Stimulated activated naive CD8-positive, alpha-beta T cell treated with anti-CD3 and anti-CD28 coated beads, Interleukin-15, Interleukin-2, amounts not matched to agents 100 ng/mL and 50 ng/mL, for 24 hours (primary cell): ENCODE data around the gene UBXN6.

Source experiments
- H3K27ac Mint-ChIP-seq: one replicate; pipeline ENCODE4 v1.8.0; 2021; ENCODE audit warnings: mild to moderate bottlenecking, mixed read lengths
- H3K27me3 Mint-ChIP-seq: one replicate; pipeline ENCODE4 v1.8.0; 2021; ENCODE audit warnings: mixed read lengths
- H3K36me3 Mint-ChIP-seq: one replicate; pipeline ENCODE4 v1.8.0; 2021; ENCODE audit warnings: low read depth, mixed read lengths
- H3K4me1 Mint-ChIP-seq: one replicate; pipeline ENCODE4 v1.8.0; 2021; ENCODE audit warnings: low read depth, mixed read lengths
- H3K4me3 Mint-ChIP-seq: one replicate; pipeline ENCODE4 v1.8.0; 2021; ENCODE audit warnings: mild to moderate bottlenecking, mixed read lengths
- H3K9me3 Mint-ChIP-seq: one replicate; pipeline ENCODE4 v1.8.0; 2021; ENCODE audit warnings: mixed read lengths

The UBXN6 gene

GRCh38 chr19:4477034-4477801 is 19.6 kb upstream of the UBXN6 start:
- H3K9me3 Mint-ChIP-seq = no peaks in the 10 kb centered on the region
- no peak overlapping the region for H3K27ac Mint-ChIP-seq
- peaks cover 5% of the 10 kb centered on the region for H3K36me3 Mint-ChIP-seq
- H3K4me1 Mint-ChIP-seq = peaks cover 16% of the 10 kb centered on the region
- H3K4me3 Mint-ChIP-seq = no peak overlapping the region
- no peaks in the 10 kb centered on the region for H3K27me3 Mint-ChIP-seq

GRCh38 chr19:4474514-4475022 is 17.0 kb upstream of the UBXN6 start:
- Mint-ChIP-seq H3K4me3 (peak overlapping the region; percentile 81), H3K27ac (peak overlapping the region; percentile 26), H3K9me3 (no peaks in the 10 kb centered on the region), H3K4me1 (peaks cover 22% of the 10 kb centered on the region), H3K36me3 (peaks cover 5% of the 10 kb centered on the region), H3K27me3 (no peaks in the 10 kb centered on the region)

- Mint-ChIP-seq H3K4me1 (peaks cover 24% of the 10 kb centered on the region), H3K27ac (peak overlapping the region; percentile 45), H3K27me3 (no peaks in the 10 kb centered on the region), H3K4me3 (peak overlapping the region; percentile 81), H3K36me3 (peaks cover 5% of the 10 kb centered on the region), H3K9me3 (no peaks in the 10 kb centered on the region)
Observed at GRCh38 chr19:4473763-4474513, 16.3 kb upstream of the UBXN6 start.

GRCh38 chr19:4473011-4473762 is 15.6 kb upstream of the UBXN6 start:
- H3K4me1 Mint-ChIP-seq = peaks cover 24% of the 10 kb centered on the region
- H3K27me3 Mint-ChIP-seq = no peaks in the 10 kb centered on the region
- H3K36me3 Mint-ChIP-seq = peaks cover 5% of the 10 kb centered on the region
- no peaks in the 10 kb centered on the region for H3K9me3 Mint-ChIP-seq
- peak overlapping the region; percentile 45 for H3K27ac Mint-ChIP-seq
- H3K4me3 Mint-ChIP-seq = peak overlapping the region; percentile 81

- H3K36me3 Mint-ChIP-seq = peaks cover 5% of the 10 kb centered on the region
- H3K4me3 Mint-ChIP-seq = peak within 1 kb of the TSS; percentile 81
- H3K9me3 Mint-ChIP-seq = no peaks in the 10 kb centered on the region
- H3K27me3 Mint-ChIP-seq = no peaks in the 10 kb centered on the region
- peaks cover 24% of the 10 kb centered on the region for H3K4me1 Mint-ChIP-seq
- no peak within 1 kb of the TSS for H3K27ac Mint-ChIP-seq
Observed at GRCh38 chr19:4472174-4472974, 14.8 kb upstream of the UBXN6 start, which contains the start of gene HDGFL2. HDGFL2 (plus strand) TSS chr19:4472297; CDS start chr19:4472351, 54 bp downstream.

- H3K9me3 Mint-ChIP-seq = no peaks in the 10 kb centered on the region
- no peak overlapping the region for H3K27ac Mint-ChIP-seq
- peaks cover 3% of the 10 kb centered on the region for H3K36me3 Mint-ChIP-seq
- H3K4me1 Mint-ChIP-seq = peaks cover 24% of the 10 kb centered on the region
- H3K4me3 Mint-ChIP-seq = no peak overlapping the region
- no peaks in the 10 kb centered on the region for H3K27me3 Mint-ChIP-seq
Observed at GRCh38 chr19:4471403-4472173, 14.0 kb upstream of the UBXN6 start.

GRCh38 chr19:4467835-4468234 is 10.2 kb upstream of the UBXN6 start:
- Mint-ChIP-seq H3K4me3 (no peak overlapping the region), H3K27me3 (no peaks in the 10 kb centered on the region), H3K36me3 (no peaks in the 10 kb centered on the region), H3K4me1 (peaks cover 8% of the 10 kb centered on the region), H3K9me3 (no peaks in the 10 kb centered on the region), H3K27ac (no peak overlapping the region)

- Mint-ChIP-seq H3K4me3 (no peak overlapping the region), H3K36me3 (no peaks in the 10 kb centered on the region), H3K4me1 (peaks cover 3% of the 10 kb centered on the region), H3K27ac (no peak overlapping the region), H3K9me3 (no peaks in the 10 kb centered on the region), H3K27me3 (no peaks in the 10 kb centered on the region)
Observed at GRCh38 chr19:4464815-4465581, 7.4 kb upstream of the UBXN6 start.

- Mint-ChIP-seq H3K36me3 (no peaks in the 10 kb centered on the region), H3K4me3 (peak overlapping the region; percentile 89), H3K9me3 (no peaks in the 10 kb centered on the region)
Observed at GRCh38 chr19:4456843-4457653, 546 bp downstream of the UBXN6 start.

GRCh38 chr19:4456476-4456842 is 1.1 kb downstream of the UBXN6 start:
- no peaks in the 10 kb centered on the region for H3K36me3 Mint-ChIP-seq
- H3K9me3 Mint-ChIP-seq = no peaks in the 10 kb centered on the region
- peak overlapping the region; percentile 92 for H3K27ac Mint-ChIP-seq
- no peaks in the 10 kb centered on the region for H3K27me3 Mint-ChIP-seq
- H3K4me1 Mint-ChIP-seq = peaks cover 12% of the 10 kb centered on the region
- H3K4me3 Mint-ChIP-seq = peak overlapping the region; percentile 89

More at GRCh38 chr19:4456843-4457653, 546 bp downstream of the UBXN6 start:
- Mint-ChIP-seq H3K27me3 (no peaks in the 10 kb centered on the region), H3K4me1 (peaks cover 12% of the 10 kb centered on the region), H3K27ac (peak overlapping the region; percentile 92)

- no peaks in the 10 kb centered on the region for H3K9me3 Mint-ChIP-seq
- peak overlapping the region; percentile 92 for H3K27ac Mint-ChIP-seq
- H3K4me3 Mint-ChIP-seq = peak overlapping the region; percentile 89
- no peaks in the 10 kb centered on the region for H3K27me3 Mint-ChIP-seq
- peaks cover under 1% of the 10 kb centered on the region for H3K36me3 Mint-ChIP-seq
- peaks cover 12% of the 10 kb centered on the region for H3K4me1 Mint-ChIP-seq
Observed at GRCh38 chr19:4455719-4456475, 1.7 kb downstream of the UBXN6 start.
